ENCODE results near the gene SCYGR6.

- TF ChIP-seq POLR2AphosphoS5 (IDR thresholded peaks at IDR 0.05; ENCODE audit: low read depth, low read length) (no peak), POLR2A (IDR thresholded peaks at IDR 0.05; ENCODE audit: low read depth, low read length) (no peak), TAF1 (IDR thresholded peaks at IDR 0.05; ENCODE audit: borderline replicate concordance, low read depth, low read length) (no peak)
These were observed 17.7 kb downstream of the SCYGR6 start for GRCh38 chr2:227706859-227707258.
